Retinal pigment epithelial cell (primary cell): Measurements from ENCODE around the gene GPR45.
A peak's percentile ranks its signal among the peaks of the same experiment; 100 is the strongest.

Experiments used
- DNase-seq: peaks from one replicate; pipeline ENCODE4 v3.0.0-alpha.2; 2010; ENCODE audit warnings: low read depth
- H3K4me3 ChIP-seq: 2 replicates; pipeline ENCODE4 v1.5.1; 2011; ENCODE audit warnings: mild to moderate bottlenecking, low read length, control low read depth, moderate library complexity
- TF ChIP-seq, protein P1 (sequence below): conservative IDR thresholded peaks from 2 replicates; pipeline ENCODE4 v1.5.1; 2011; ENCODE audit warnings: low read depth, low read length, control low read depth, inconsistent platforms

The GPR45 gene

GRCh38 chr2:105235388-105236059 is 6.0 kb upstream of the GPR45 start:
- TF ChIP-seq, protein P1, sequence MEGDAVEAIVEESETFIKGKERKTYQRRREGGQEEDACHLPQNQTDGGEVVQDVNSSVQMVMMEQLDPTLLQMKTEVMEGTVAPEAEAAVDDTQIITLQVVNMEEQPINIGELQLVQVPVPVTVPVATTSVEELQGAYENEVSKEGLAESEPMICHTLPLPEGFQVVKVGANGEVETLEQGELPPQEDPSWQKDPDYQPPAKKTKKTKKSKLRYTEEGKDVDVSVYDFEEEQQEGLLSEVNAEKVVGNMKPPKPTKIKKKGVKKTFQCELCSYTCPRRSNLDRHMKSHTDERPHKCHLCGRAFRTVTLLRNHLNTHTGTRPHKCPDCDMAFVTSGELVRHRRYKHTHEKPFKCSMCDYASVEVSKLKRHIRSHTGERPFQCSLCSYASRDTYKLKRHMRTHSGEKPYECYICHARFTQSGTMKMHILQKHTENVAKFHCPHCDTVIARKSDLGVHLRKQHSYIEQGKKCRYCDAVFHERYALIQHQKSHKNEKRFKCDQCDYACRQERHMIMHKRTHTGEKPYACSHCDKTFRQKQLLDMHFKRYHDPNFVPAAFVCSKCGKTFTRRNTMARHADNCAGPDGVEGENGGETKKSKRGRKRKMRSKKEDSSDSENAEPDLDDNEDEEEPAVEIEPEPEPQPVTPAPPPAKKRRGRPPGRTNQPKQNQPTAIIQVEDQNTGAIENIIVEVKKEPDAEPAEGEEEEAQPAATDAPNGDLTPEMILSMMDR, result peak; percentile 78
- DNase-seq, result peak; percentile 44
- H3K4me3 ChIP-seq, result no peak overlapping the region

DNA sequence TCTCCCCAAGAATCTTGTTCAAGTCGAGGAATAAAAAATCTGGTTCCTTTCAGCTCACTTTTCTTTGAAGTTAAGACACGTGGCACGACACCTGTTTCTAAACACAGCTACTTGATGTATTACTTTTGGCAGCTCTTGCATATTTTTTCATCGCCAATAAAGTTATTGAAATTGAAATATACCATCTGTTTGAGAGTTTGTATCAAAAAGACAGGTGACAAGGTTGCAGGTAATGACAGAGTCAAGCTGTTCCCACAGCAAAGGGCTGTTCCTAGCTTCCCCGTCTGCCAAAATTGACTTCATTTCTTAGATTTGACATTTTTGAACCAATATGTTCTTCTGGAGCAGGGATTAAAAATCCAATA is 5.5 kb upstream of the GPR45 start:
- TF ChIP-seq, protein P1, result no peak
- DNase-seq, result no peak
- no peak overlapping the region for H3K4me3 ChIP-seq

DNA sequence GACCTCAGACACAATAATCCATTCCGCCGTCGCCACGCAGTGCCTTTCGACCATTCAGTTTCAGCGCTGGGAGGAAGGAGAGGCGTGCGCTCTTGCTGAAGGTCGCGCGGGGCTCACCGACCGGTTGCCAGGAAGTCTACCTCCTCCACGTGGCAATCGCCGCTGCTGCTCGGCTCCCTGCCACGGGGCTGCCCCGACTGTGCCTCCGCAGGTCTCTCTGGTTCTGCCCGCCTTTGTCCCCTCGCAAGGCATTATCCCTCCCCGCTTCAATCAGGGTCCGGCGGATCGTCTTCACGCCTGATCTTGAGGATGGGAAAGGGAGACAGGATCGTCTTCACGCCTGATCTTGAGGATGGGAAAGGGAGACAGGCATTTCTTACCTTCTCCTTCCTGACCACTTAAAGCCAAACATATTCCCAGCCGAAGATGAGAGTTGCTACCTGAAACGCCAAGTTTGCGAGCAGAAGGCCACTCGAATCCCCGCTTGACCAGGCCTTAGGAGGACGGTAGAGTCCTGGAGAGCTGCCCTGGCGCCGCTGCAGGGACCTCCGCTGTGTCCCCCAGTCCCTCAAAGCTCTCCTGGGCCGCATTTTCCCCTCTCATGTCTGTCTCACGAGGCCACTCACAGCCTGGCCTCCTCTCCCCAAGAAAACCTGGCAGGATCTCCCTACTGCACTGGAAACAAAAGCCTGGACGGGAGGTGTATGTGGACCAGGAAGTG is 4.3 kb upstream of the GPR45 start:
- no peak overlapping the region for H3K4me3 ChIP-seq
- TF ChIP-seq, protein P1, result no peak
- DNase-seq, result no peak

GRCh38 chr2:105238664-105239240 is 2.8 kb upstream of the GPR45 start:
- TF ChIP-seq, protein P1, result no peak
- no peak overlapping the region for H3K4me3 ChIP-seq
- no peak for DNase-seq

DNA sequence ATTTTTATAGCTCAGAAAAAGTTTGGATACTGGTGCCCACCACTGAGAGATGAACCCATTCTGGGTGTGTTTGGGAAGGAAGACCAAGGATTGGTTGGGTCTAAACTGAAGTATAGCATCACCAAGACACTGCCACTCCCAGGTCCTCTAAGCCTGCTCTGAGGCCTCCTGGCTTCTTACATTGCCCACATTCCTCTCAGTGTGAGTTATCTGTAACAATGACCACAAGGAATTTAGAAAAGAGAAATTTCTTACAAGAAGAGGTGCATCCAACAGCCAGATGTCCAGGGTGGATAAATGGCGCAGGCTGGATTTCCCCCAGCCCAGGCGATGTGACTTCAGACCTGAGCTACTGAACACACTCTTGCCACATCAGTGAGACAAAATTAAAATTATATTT is 1.6 kb upstream of the GPR45 start:
- TF ChIP-seq, protein P1, result no peak
- DNase-seq, result no peak
- H3K4me3 ChIP-seq, result no peak overlapping the region

DNA sequence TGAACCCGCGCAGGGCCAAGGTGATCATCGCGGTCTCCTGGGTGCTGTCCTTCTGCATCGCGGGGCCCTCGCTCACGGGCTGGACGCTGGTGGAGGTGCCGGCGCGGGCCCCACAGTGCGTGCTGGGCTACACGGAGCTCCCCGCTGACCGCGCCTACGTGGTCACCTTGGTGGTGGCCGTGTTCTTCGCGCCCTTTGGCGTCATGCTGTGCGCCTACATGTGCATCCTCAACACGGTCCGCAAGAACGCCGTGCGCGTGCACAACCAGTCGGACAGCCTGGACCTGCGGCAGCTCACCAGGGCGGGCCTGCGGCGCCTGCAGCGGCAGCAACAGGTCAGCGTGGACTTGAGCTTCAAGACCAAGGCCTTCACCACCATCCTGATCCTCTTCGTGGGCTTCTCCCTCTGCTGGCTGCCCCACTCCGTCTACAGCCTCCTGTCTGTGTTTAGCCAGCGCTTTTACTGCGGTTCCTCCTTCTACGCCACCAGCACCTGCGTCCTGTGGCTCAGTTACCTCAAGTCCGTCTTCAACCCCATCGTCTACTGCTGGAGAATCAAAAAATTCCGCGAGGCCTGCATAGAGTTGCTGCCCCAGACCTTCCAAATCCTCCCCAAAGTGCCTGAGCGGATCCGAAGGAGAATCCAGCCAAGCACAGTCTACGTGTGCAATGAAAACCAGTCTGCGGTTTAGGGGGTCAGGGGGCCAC is 897 bp downstream of the GPR45 start:
- no peak overlapping the region for H3K4me3 ChIP-seq
- TF ChIP-seq, protein P1, result no peak
- no peak for DNase-seq
